Adipocyte (in vitro differentiated cells): ENCODE measurements around the gene FANK1.
A peak's percentile ranks its signal among the peaks of the same experiment; 100 is the strongest.
"Not testable (repeated sequence)": the region's sequence is repeated elsewhere in the genome, so short reads cannot be mapped to it uniquely, and the experiment has no call there.

Experiments used
- DNase-seq: peaks from one replicate; pipeline ENCODE4 v3.0.0-alpha.2; 2015; ENCODE audit warnings: low read depth
- H3K27me3 ChIP-seq: replicated peaks from 2 replicates; pipeline ENCODE4 v1.7.0; 2013; ENCODE audit warnings: mild to moderate bottlenecking, low read length, moderate library complexity; ENCODE audit not compliant: control insufficient read depth, insufficient read depth
- H3K36me3 ChIP-seq: 2 replicates; pipeline ENCODE4 v1.7.0; 2013; ENCODE audit warnings: low read length, mild to moderate bottlenecking, moderate library complexity; ENCODE audit not compliant: control insufficient read depth, insufficient read depth, severe bottlenecking
- H3K4me1 ChIP-seq: 2 replicates; pipeline ENCODE4 v1.7.0; 2013; ENCODE audit warnings: mild to moderate bottlenecking, low read length, moderate library complexity; ENCODE audit not compliant: control insufficient read depth, insufficient read depth
- H3K4me3 ChIP-seq: 2 replicates; pipeline ENCODE4 v1.7.0; 2013; ENCODE audit warnings: mild to moderate bottlenecking, low read length, moderate library complexity
- H3K9ac ChIP-seq: 2 replicates; pipeline ENCODE4 v1.7.0; 2013; ENCODE audit warnings: mild to moderate bottlenecking, low read length, moderate library complexity
- H3K9me3 ChIP-seq: 2 replicates; pipeline ENCODE4 v1.7.0; 2013; ENCODE audit warnings: mild to moderate bottlenecking, low read length, moderate library complexity; ENCODE audit not compliant: control insufficient read depth

FANK1 gene

DNA sequence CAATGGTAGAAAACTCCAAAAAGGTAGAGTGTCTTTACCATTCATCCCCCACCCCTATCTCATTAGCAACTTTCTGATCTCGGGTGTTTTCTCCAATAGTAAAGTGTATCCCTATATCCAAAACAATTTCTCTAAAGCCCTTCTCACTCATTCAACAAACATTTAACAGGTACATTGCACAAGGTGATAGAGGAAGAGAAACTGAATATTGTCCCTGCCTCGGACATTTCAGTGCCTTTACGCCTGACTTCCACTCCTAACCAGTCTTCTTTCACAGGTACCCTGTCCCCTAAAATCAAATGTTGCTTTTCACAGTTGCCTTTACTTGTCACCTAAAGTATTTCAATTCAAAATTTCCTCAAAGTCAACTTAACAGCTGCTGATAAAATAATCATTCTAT, 2.2 kb upstream of the FANK1 start:
- not testable (repeated sequence) for H3K9ac ChIP-seq, H3K9me3 ChIP-seq, H3K36me3 ChIP-seq, H3K27me3 ChIP-seq, H3K4me3 ChIP-seq, DNase-seq, H3K4me1 ChIP-seq

GRCh38 chr10:125895130-125896087, 955 bp upstream of the FANK1 start:
- Histone ChIP-seq H3K4me3 (peak overlapping the region; percentile 81), H3K9ac (peak overlapping the region; percentile 85)
- H3K9me3 ChIP-seq, H3K27me3 ChIP-seq, H3K4me1 ChIP-seq, H3K36me3 ChIP-seq: not testable (repeated sequence)
- peak; percentile 93 for DNase-seq

DNA sequence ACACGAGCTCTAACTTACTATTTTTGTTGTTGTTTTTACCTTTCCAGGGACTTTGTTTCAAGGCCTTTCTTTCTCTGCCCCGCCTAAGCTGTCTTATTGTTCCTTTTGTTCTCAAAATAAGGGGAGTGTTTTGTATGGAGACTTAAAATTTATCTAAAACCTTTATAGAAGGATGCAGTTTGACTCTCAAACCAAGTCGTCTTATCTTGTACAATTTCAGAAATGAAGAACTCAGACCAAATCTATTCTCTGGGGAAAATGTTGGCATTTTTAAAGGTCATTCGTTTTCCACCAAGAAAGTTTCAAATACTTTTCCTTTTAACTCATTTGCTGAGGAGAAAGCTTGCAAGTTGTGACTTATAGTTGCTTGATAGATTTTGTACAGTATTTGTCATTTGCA, 953 bp downstream of the FANK1 start:
- H3K27me3 ChIP-seq, H3K9me3 ChIP-seq, H3K36me3 ChIP-seq, H3K4me1 ChIP-seq: not testable (repeated sequence)
- peak; percentile 45 for DNase-seq
- Histone ChIP-seq H3K9ac (peak overlapping the region; percentile 85), H3K4me3 (peak overlapping the region; percentile 81)

DNA sequence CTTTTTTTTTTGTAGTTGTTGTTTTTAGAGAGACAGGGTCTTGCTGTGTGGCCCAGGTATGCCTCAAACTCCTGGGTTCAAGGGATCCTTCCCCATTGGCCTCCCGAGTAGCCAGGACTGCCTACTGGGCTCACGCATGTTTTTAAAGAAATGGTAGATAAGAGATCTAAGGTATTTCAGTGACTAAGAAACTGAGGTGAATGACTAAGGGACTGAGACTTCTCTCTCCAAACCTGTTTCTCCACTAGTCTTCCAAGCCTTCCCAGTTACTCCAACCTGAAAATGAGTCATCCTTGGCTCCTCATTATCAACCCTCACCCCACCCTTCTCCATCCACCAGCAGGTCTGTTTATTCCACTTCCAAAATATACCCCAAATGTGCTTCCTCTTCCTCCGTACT, 4.6 kb downstream of the FANK1 start:
- H3K4me1 ChIP-seq, H3K36me3 ChIP-seq, H3K9ac ChIP-seq, H3K4me3 ChIP-seq, DNase-seq, H3K9me3 ChIP-seq, H3K27me3 ChIP-seq: not testable (repeated sequence)

DNA sequence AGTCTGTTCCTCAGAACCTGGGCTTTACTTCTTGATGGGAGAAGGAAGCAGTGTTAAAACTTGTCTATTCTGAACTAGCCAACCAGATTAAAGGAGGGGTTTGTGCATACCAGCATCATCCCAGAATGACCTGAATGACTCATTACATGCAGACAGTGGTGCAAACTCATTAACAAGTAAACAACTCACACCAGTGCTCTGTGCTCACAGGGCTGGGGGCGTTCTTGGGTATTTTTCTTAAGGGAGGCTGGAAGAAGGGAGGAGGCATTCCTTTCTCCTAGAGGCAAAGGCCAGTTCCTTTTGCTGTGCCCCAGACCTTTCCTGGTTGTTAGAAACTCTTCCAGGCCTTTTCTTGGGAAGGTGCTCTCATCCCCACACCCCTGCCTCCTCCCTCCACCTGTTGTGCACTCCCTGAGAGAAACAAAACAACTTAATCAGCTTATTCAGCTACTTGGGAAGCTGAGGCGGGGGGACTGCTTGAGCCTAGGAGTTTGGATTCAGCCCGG, 6.8 kb downstream of the FANK1 start:
- not testable (repeated sequence) for H3K4me1 ChIP-seq, H3K27me3 ChIP-seq, H3K9me3 ChIP-seq, DNase-seq, H3K9ac ChIP-seq, H3K36me3 ChIP-seq, H3K4me3 ChIP-seq

GRCh38 chr10:125905069-125905994, 9.0 kb downstream of the FANK1 start:
- H3K9ac ChIP-seq, DNase-seq, H3K9me3 ChIP-seq, H3K4me3 ChIP-seq, H3K4me1 ChIP-seq, H3K27me3 ChIP-seq, H3K36me3 ChIP-seq: not testable (repeated sequence)

GRCh38 chr10:125907598-125907997, 11.2 kb downstream of the FANK1 start:
- not testable (repeated sequence) for H3K9ac ChIP-seq, H3K4me1 ChIP-seq, H3K4me3 ChIP-seq, H3K36me3 ChIP-seq, H3K9me3 ChIP-seq, DNase-seq, H3K27me3 ChIP-seq

DNA sequence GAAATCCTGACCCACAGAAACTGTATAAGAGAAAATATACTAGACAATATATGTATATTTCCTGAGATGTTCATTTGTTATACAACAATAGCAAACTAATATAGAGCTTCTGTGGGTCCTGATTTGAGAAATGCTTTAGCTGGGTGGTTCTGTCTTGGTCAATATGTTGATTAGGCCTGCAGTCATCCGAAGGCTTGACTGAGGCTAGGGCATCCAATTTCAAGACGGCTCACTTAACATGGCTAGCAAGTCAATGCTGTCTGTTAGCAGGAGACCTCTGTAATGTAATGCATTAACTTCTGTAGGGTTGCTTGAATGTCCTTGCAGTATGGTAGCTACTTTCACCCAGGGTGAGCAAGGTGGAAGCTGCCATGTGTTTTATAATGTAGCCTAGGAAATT, 12.4 kb downstream of the FANK1 start:
- not testable (repeated sequence) for H3K4me3 ChIP-seq, H3K4me1 ChIP-seq, H3K9me3 ChIP-seq, H3K36me3 ChIP-seq, DNase-seq, H3K9ac ChIP-seq, H3K27me3 ChIP-seq

- not testable (repeated sequence) for H3K27me3 ChIP-seq, DNase-seq, H3K4me3 ChIP-seq, H3K9me3 ChIP-seq, H3K4me1 ChIP-seq, H3K9ac ChIP-seq, H3K36me3 ChIP-seq
Observed at GRCh38 chr10:125909491-125909890, 13.1 kb downstream of the FANK1 start.

DNA sequence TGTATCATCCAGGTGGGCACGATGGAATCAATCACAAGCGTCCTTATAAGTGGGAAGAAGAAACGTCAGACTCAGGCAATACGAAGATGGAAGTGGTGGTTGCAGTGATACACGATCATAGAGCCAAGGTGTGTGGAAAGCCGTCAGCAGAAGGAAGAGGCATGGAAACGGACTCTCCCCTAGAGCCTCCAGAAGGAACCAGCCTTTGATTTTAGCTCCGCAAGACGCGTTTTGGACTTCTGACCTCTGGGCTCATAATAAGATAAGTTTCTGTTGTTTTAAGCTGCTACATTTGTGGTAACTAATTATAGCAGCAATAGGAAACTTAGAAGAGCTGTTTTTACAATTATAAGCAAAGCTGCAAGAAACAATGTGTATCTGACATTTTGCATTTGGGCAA, 14.8 kb downstream of the FANK1 start:
- H3K4me1 ChIP-seq, result no peaks in the 10 kb centered on the region
- H3K4me3 ChIP-seq, result no peak overlapping the region
- H3K9ac ChIP-seq, result no peak overlapping the region
- H3K36me3 ChIP-seq, result no peaks in the 10 kb centered on the region
- H3K9me3 ChIP-seq, result no peaks in the 10 kb centered on the region
- DNase-seq, result no peak
- H3K27me3 ChIP-seq, result no peaks in the 10 kb centered on the region

- DNase-seq, result no peak
- Histone ChIP-seq H3K9ac (no peak overlapping the region), H3K27me3 (no peaks in the 10 kb centered on the region), H3K36me3 (no peaks in the 10 kb centered on the region), H3K4me3 (no peak overlapping the region), H3K9me3 (no peaks in the 10 kb centered on the region), H3K4me1 (no peaks in the 10 kb centered on the region)
Observed at GRCh38 chr10:125911990-125912389, 15.6 kb downstream of the FANK1 start.
